Left ventricle myocardium inferior (tissue), 1 donor: ENCODE measurements around the gene NUDT12. TPM values are rescaled to one million over a fixed set of nuclear protein-coding genes. Genes with fewer than 3 reads are reported as not detected.

Source experiments
- DNase-seq: peaks from one replicate; pipeline ENCODE4 v3.0.0-alpha.2; 2020
- H3K27ac ChIP-seq: fragments of 200-600 bp; replicated peaks from 2 replicates; pipeline ENCODE4 v1.8.0; 2021
- H3K27me3 ChIP-seq: fragments of 200-600 bp; 2 replicates; pipeline ENCODE4 v1.8.0; 2021; ENCODE audit warnings: low read depth
- H3K36me3 ChIP-seq: fragments of 200-600 bp; 2 replicates; pipeline ENCODE4 v1.8.0; 2021
- H3K4me1 ChIP-seq: fragments of 200-600 bp; 2 replicates; pipeline ENCODE4 v1.8.0; 2021
- H3K4me3 ChIP-seq: fragments of 200-600 bp; 2 replicates; pipeline ENCODE4 v1.8.0; 2021; ENCODE audit warnings: mild to moderate bottlenecking, moderate library complexity
- H3K9me3 ChIP-seq: fragments of 200-600 bp; replicated peaks from 2 replicates; pipeline ENCODE4 v1.8.0; 2021
- CTCF ChIP-seq: fragments of 200-600 bp; IDR thresholded peaks from 2 replicates; pipeline ENCODE4 v1.8.0; 2021; ENCODE audit warnings: antibody characterized with exemption, mild to moderate bottlenecking, borderline replicate concordance
- intact Hi-C: fragments of 100-400 bp; cut with micrococcal nuclease; formaldehyde crosslinking; loops from one replicate; pipeline ENCODE4 v1.11.0; 2022
- total RNA-seq: library from RNA; stranded (reverse); fragmentation: NEBNext Ultra II Directional; extraction: Animal tissue kit (Norgen Biotek cat#: 25700); gene quantifications from one replicate; pipeline ENCODE4 v1.2.1, GENCODE V29; 2021
- donor health status: DM: no; HTN: yes; CAD: no; lungs with severe emphysema.

Gene NUDT12
- total RNA-seq, 1 donor from 2014 or later: 13.6 TPM

GRCh38 chr5:103542441-103542840, 20.1 kb downstream of the NUDT12 start:
- no peak overlapping the region for H3K4me3 ChIP-seq
- no peaks in the 10 kb centered on the region for H3K9me3 ChIP-seq
- DNase-seq: no peak
- no peaks in the 10 kb centered on the region for H3K36me3 ChIP-seq
- TF ChIP-seq CTCF: no peak
- H3K4me1 ChIP-seq: no peaks in the 10 kb centered on the region
- no peak overlapping the region for H3K27ac ChIP-seq
- H3K27me3 ChIP-seq: no peaks in the 10 kb centered on the region
- intact Hi-C loops: no loop called here

- intact Hi-C loops: no loop called here
- no peak for TF ChIP-seq CTCF
- no peaks in the 10 kb centered on the region for H3K9me3 ChIP-seq
- DNase-seq: no peak
- no peaks in the 10 kb centered on the region for H3K36me3 ChIP-seq
- H3K4me3 ChIP-seq: no peak overlapping the region
- H3K27ac ChIP-seq: no peak overlapping the region
- H3K4me1 ChIP-seq: no peaks in the 10 kb centered on the region
- no peaks in the 10 kb centered on the region for H3K27me3 ChIP-seq
Measured at GRCh38 chr5:103541569-103541968, 21.0 kb downstream of the NUDT12 start.

GRCh38 chr5:103541114-103541513, 21.5 kb downstream of the NUDT12 start:
- Histone ChIP-seq H3K27me3 (no peaks in the 10 kb centered on the region), H3K36me3 (no peaks in the 10 kb centered on the region), H3K27ac (no peak overlapping the region), H3K9me3 (no peaks in the 10 kb centered on the region), H3K4me3 (no peak overlapping the region), H3K4me1 (no peaks in the 10 kb centered on the region)
- TF ChIP-seq CTCF: no peak
- no peak for DNase-seq
- intact Hi-C loops: no loop called here

- no peak for DNase-seq
- Histone ChIP-seq H3K4me3 (no peak overlapping the region), H3K9me3 (no peaks in the 10 kb centered on the region), H3K4me1 (no peaks in the 10 kb centered on the region), H3K27me3 (no peaks in the 10 kb centered on the region), H3K36me3 (no peaks in the 10 kb centered on the region), H3K27ac (no peak overlapping the region)
- intact Hi-C loops: no loop called here
- TF ChIP-seq CTCF: no peak
Measured at GRCh38 chr5:103539376-103540330, 22.9 kb downstream of the NUDT12 start.

- Histone ChIP-seq H3K36me3 (no peaks in the 10 kb centered on the region), H3K27me3 (no peaks in the 10 kb centered on the region), H3K4me1 (no peaks in the 10 kb centered on the region), H3K9me3 (no peaks in the 10 kb centered on the region), H3K4me3 (no peak overlapping the region), H3K27ac (no peak overlapping the region)
- no peak for TF ChIP-seq CTCF
- intact Hi-C loops: no loop called here
- DNase-seq: no peak
Measured at GRCh38 chr5:103532086-103532734, 30.4 kb downstream of the NUDT12 start.
